HG03571 (cell line): ENCODE measurements around the gene MNAT1.
"Not testable (repeated sequence)": the region's sequence is repeated elsewhere in the genome, so short reads cannot be mapped to it uniquely, and the experiment has no call there.

Experiments
- ATAC-seq: cut with Tn5 transposase; IDR thresholded peaks from one replicate; pipeline ENCODE4 v1.9.1; 2021; ENCODE audit not compliant: unreplicated experiment

Gene MNAT1

GRCh38 chr14:60867503-60868172 lies 133.1 kb downstream of the MNAT1 start:
- ATAC-seq, result no peak

GRCh38 chr14:60878121-60878520 lies 143.6 kb downstream of the MNAT1 start:
- ATAC-seq, result no peak

DNA sequence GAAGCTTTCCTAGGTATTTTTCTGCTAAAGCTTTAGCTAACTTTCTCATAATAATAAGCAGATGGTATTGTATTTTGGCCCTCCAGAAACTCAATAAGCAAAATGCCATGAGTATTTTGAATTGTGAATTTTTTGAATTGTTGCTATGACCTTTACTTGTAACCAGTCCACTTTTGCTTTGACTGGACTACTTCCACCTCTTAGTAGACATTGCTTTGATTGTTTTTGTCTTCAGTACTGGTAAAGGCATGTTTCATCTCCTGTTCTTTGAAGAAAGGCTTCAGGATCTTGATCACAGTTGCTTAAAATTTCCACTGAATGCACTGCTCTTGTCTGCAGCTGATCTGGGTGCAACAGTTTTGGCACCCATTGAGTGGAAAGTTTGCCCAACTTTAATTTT lies 144.0 kb downstream of the MNAT1 start:
- ATAC-seq, result no peak

DNA sequence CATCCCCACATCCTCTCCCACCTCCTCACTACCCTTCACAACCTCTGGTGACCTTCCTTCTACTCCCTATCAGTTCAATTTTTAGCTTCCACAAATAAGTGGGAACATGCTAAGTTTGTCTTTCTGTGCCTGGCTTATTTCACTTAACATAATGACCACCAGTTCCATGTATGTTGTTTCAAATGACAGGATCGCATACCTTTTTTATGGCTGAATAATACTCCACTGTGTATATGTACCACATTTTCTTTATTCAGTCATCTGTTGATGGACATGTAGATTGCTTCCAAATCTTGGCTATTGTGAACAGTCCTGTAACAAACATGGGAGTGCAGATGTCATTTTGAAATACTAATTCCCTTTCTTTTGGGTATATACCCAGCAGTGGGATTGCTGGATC lies 147.7 kb downstream of the MNAT1 start:
- no peak for ATAC-seq

DNA sequence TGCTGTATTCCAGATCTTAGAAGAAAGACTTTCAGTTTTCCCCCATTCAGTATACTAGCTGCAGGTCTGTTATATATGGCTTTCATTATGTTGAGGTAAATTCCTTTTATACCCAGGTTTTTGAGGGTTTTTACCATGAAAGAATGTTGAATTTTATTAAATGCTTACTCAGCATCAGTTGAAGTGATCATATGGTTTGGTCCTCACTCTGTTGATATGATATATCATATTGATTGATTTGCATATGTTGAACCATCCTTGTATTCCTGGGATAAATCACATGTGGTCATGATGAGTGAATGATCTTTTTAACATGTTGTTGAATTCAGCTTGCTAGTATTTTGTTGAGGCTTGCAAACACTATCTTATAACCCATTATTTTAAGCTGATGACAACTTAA lies 149.6 kb downstream of the MNAT1 start:
- ATAC-seq, result no peak

- not testable (repeated sequence) for ATAC-seq
Measured at GRCh38 chr14:60890636-60891035, 156.1 kb downstream of the MNAT1 start.

DNA sequence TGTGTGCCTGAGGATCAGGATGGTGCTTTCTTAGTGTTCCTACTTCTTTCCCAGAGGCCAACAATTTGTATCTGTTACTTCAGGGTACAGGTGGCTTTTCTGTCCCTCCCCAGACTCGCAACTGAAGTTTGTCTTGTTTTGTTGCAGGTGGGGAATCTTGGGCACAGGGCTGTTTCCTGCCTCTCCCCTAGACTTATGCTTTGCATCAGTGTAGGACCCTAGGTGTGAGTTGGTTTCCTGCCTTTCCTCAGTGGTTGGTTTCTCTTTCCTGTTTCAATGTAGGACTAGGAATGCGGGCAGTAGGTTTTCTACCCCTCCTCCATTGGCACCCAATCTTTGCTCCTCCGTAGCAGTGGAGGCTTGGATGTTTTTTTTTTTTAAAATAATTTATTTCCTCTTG lies 159.3 kb downstream of the MNAT1 start:
- ATAC-seq, result no peak

GRCh38 chr14:60904381-60904780 lies 169.8 kb downstream of the MNAT1 start:
- ATAC-seq, result no peak

- ATAC-seq, result no peak
Measured at GRCh38 chr14:60905923-60906322, 171.4 kb downstream of the MNAT1 start.

DNA sequence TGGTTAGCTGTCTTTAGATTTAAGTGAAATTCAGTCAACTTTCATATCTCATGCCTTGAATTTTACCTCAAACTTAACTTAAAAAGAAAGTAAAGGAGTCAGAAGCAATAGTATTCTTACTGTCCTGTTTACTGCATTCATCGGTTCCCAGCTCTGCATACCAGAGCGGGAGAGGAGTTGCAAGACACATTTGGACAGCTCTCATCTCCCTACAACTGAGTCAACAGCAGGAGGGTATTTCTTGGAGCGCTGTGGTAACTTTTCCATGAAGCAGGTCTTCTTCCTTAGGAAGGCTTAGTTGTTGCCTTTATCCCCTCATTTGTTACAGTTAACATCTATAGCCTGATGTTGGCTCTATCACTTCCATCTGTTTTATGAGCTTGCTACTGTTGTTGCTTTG lies 181.2 kb downstream of the MNAT1 start:
- no peak for ATAC-seq

- ATAC-seq, result no peak
Measured at GRCh38 chr14:60922050-60922449, 187.5 kb downstream of the MNAT1 start.

- no peak for ATAC-seq
Measured at GRCh38 chr14:60925286-60925685, 190.7 kb downstream of the MNAT1 start.

- no peak for ATAC-seq
Measured at GRCh38 chr14:60926002-60926401, 191.4 kb downstream of the MNAT1 start.

- no peak for ATAC-seq
Measured at GRCh38 chr14:60931218-60931617, 196.7 kb downstream of the MNAT1 start.

DNA sequence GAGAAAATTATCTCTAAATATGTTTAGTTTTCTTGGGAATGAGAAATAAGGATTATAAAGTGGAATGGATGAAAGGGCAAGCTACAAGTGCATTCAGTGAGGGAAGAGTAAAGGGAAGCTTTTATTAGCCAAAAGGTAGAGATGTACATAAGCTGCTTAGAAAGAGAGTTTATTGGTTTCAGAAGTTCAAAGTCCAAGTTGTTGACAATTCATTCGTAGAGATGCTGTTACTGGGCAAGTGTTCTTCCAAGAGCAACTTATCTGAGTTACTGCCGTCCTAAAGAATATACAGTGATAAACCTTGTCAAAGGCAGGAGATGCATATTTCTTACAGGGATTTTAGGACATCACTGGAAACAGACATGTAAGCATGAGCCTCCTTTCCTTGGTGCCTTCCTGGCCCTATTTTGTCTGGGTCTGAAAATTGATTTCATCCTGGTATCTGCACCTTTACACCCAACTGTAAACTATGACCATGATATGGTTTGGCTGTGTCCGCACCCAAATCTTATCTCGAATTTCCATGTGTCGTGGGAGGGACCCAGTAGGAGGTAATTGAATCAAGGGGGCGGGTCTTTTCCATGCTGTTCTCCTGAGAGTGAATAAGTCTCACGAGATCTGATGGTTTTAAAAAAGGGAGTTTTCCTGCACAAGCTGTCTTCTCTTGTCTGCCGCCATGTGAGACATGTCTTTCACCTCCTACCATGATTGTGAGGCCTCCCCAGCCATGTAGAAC lies 199.5 kb downstream of the MNAT1 start:
- no peak for ATAC-seq

- ATAC-seq, result no peak
Measured at GRCh38 chr14:60935319-60935718, 200.8 kb downstream of the MNAT1 start.

- ATAC-seq, result no peak
Measured at GRCh38 chr14:60943637-60944032, 209.1 kb downstream of the MNAT1 start.

GRCh38 chr14:60944204-60944603 lies 209.6 kb downstream of the MNAT1 start:
- no peak for ATAC-seq

DNA sequence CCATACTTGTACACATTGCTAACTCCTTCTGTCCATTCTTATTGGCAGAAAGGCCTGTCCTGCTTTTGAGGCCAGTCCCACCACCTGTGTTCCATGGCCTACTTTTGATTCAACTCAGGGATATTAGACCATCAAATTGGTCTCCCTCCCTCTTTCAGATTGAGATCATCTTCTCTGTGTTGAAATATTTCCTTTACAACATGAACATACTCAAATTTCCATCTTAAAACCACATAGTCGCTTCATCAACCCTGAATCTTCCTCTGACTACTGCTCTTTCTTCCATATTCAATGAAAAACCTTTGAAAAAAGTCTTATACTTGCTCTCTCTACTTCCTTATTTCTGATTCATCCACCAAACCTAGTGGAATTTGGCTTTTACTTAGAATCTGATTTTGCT lies 211.4 kb downstream of the MNAT1 start:
- ATAC-seq, result no peak

- ATAC-seq, result no peak
Measured at GRCh38 chr14:60946773-60947172, 212.2 kb downstream of the MNAT1 start.

GRCh38 chr14:60951776-60952435 lies 217.3 kb downstream of the MNAT1 start:
- ATAC-seq, result no peak

DNA sequence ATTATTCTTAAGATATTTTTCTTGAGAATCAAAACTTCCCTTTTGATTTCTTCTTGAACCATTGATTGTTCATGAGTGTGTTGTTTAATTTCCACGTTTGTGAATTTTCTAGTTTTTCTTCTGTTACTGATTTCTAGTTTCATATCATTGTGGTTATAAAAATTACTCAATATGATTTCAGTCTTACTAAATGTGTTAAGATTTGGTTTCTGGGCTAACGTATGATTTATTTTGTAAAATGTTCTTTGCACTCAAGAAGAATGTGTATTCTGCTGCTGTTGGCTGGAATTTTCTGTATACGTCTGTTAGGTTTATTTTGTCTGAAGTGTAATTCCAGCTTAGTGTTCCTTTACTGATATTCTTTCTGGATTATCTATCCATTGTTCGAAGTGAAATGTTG lies 221.6 kb downstream of the MNAT1 start:
- ATAC-seq, result no peak
